AG09319 (cell line): Measurements from ENCODE around the gene TTC23L.

Experiments used
- DNase-seq: peaks from one replicate; pipeline ENCODE4 v3.0.0-alpha.2; 2010; ENCODE audit warnings: low read depth; ENCODE audit errors: extremely low read depth
- TF ChIP-seq, protein P1 (sequence below): IDR thresholded peaks from 2 replicates; pipeline ENCODE4 v1.5.1; 2011; ENCODE audit warnings: low read depth, mild to moderate bottlenecking, inconsistent platforms, low read length, moderate library complexity

Gene TTC23L

GRCh38 chr5:34844999-34845398, 6.0 kb downstream of the TTC23L start:
- no peak for DNase-seq
- TF ChIP-seq, protein P1, sequence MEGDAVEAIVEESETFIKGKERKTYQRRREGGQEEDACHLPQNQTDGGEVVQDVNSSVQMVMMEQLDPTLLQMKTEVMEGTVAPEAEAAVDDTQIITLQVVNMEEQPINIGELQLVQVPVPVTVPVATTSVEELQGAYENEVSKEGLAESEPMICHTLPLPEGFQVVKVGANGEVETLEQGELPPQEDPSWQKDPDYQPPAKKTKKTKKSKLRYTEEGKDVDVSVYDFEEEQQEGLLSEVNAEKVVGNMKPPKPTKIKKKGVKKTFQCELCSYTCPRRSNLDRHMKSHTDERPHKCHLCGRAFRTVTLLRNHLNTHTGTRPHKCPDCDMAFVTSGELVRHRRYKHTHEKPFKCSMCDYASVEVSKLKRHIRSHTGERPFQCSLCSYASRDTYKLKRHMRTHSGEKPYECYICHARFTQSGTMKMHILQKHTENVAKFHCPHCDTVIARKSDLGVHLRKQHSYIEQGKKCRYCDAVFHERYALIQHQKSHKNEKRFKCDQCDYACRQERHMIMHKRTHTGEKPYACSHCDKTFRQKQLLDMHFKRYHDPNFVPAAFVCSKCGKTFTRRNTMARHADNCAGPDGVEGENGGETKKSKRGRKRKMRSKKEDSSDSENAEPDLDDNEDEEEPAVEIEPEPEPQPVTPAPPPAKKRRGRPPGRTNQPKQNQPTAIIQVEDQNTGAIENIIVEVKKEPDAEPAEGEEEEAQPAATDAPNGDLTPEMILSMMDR: no peak

DNA sequence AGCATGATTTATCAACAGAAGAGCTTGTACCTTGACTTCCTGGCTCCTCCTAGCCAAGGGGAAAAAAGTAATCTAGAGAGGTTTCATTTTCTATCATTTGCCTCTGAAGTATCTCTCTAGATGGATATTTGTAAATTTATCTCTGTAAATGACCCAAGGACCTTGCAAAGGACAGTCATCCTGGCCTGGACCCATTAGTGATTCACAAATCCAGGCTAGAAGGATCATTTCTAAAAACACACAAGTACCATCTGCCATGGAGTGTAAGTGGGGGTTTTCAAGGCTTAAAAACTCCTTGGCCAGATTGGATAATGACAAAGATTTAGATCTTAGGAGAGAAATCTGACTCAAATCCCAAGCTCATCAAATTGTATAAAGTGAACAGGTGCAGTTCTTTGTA, 8.1 kb downstream of the TTC23L start:
- DNase-seq: no peak

GRCh38 chr5:34847552-34847951, 8.6 kb downstream of the TTC23L start:
- DNase-seq: no peak
- TF ChIP-seq, protein P1: no peak

More for the DNA sequence above, 8.1 kb downstream of the TTC23L start:
- TF ChIP-seq, protein P1: no peak

GRCh38 chr5:34848230-34848629, 9.3 kb downstream of the TTC23L start:
- TF ChIP-seq, protein P1: no peak
- no peak for DNase-seq

GRCh38 chr5:34849253-34849652, 10.3 kb downstream of the TTC23L start:
- TF ChIP-seq, protein P1: no peak
- DNase-seq: no peak

GRCh38 chr5:34854459-34855174, 15.7 kb downstream of the TTC23L start:
- DNase-seq: no peak
- TF ChIP-seq, protein P1: no peak

GRCh38 chr5:34857161-34857560, 18.2 kb downstream of the TTC23L start:
- DNase-seq: no peak
- TF ChIP-seq, protein P1: no peak
